AG04450 (cell line): ENCODE data around the gene CCDC88C. TPM values are rescaled to one million over a fixed set of nuclear protein-coding genes. Genes with fewer than 3 reads are reported as not detected.

ENCODE experiments used
- CTCF ChIA-PET: fragments of 300-600, 350-600 bp; formaldehyde crosslinking; extraction: SDS; loops from one replicate; lab custom pipeline; 2022; ENCODE audit warnings: antibody characterized with exemption, inconsistent platforms; lab: Charles Lee
- POLR2A ChIA-PET: fragments of 350-600 bp; formaldehyde crosslinking; extraction: SDS; loops from one replicate; lab custom pipeline; 2021; ENCODE audit warnings: antibody characterized with exemption, inconsistent platforms; lab: Yijun Ruan, JAX
- DNase-seq: peaks from one replicate; pipeline ENCODE4 v3.0.0-alpha.2; 2011; ENCODE audit warnings: low read depth, low spot score
- H3K27ac ChIP-seq: one replicate; pipeline ENCODE4 v1.5.1; 2012; ENCODE audit warnings: low read depth, low read length, control low read depth
- H3K27me3 ChIP-seq: one replicate; pipeline ENCODE4 v1.6.0; 2012; ENCODE audit warnings: low read length; ENCODE audit not compliant: control insufficient read depth, insufficient read depth
- H3K4me3 ChIP-seq: 2 replicates; pipeline ENCODE4 v1.5.1; 2011; ENCODE audit warnings: mild to moderate bottlenecking, low read depth, low read length, control low read depth
- H3K9me3 ChIP-seq: 2 replicates; pipeline ENCODE4 v1.5.1; 2012; ENCODE audit warnings: low read length; ENCODE audit not compliant: control insufficient read depth, insufficient read depth
- polyA plus RNA-seq: library from polyadenylated mRNA; depleted of rRNA; stranded (reverse); fragments of >200 nt; gene quantifications from 2 replicates; pipeline ENCODE4 v1.2.3, GENCODE V29; 2011
- TF ChIP-seq, protein P1 (sequence below): IDR thresholded peaks from 2 replicates; pipeline ENCODE4 v1.5.1; 2011; ENCODE audit warnings: low read depth, low read length, control low read depth, inconsistent platforms

Gene CCDC88C
- polyA plus RNA-seq, 1 experiment, result 0.01 TPM

DNA sequence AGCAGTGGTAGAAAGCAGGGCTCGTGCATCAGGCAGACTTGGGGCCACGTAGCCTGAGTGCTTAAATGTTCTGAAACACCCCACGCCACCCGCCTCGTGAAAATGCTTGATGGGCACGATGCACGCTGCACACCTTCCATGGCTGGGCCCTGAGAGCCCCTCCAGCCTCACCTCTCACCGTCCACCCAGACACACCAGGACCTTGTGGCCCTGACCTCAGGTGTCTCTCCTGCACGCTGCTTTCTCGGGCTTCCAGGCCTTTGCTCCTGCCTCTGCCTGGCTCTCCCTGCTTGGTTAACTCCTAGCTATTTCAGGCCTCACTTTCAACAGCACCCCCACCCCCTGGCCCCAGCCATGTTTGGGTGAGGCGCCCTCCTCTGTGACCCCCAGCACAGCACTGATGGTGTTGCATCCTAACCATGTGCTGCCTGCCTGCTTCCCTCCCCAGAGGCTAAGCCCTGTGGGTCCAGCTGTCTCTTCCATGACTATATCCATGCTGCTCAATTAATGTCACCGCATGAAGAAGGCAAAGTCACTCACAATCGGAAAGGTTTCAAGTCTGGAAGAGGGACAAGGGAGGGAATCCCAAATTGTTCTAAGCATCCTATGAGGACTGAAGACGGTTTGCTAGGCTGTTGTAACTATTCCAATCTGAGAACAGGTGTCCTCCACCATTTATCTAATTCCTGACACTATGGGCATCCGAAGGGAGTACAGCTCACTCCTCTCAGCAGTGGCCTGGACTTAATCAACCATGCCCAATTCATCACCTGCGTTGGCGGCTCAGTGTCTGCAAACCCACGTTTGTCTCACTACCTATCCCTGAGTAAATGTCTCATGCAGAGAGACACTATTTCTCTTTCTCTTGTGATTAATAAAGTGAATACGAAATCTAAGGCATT lies 82.2 kb downstream of the CCDC88C start:
- Histone ChIP-seq H3K9me3 (no peaks in the 10 kb centered on the region; the same call in 1 of the 2 replicates), H3K27ac (no peak overlapping the region), H3K27me3 (peaks cover 16% of the 10 kb centered on the region), H3K4me3 (no peak overlapping the region)
- ChIA-PET POLR2A (no interaction called here), CTCF (no interaction called here)
- TF ChIP-seq, protein P1, sequence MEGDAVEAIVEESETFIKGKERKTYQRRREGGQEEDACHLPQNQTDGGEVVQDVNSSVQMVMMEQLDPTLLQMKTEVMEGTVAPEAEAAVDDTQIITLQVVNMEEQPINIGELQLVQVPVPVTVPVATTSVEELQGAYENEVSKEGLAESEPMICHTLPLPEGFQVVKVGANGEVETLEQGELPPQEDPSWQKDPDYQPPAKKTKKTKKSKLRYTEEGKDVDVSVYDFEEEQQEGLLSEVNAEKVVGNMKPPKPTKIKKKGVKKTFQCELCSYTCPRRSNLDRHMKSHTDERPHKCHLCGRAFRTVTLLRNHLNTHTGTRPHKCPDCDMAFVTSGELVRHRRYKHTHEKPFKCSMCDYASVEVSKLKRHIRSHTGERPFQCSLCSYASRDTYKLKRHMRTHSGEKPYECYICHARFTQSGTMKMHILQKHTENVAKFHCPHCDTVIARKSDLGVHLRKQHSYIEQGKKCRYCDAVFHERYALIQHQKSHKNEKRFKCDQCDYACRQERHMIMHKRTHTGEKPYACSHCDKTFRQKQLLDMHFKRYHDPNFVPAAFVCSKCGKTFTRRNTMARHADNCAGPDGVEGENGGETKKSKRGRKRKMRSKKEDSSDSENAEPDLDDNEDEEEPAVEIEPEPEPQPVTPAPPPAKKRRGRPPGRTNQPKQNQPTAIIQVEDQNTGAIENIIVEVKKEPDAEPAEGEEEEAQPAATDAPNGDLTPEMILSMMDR, result no peak
- no peak for DNase-seq

DNA sequence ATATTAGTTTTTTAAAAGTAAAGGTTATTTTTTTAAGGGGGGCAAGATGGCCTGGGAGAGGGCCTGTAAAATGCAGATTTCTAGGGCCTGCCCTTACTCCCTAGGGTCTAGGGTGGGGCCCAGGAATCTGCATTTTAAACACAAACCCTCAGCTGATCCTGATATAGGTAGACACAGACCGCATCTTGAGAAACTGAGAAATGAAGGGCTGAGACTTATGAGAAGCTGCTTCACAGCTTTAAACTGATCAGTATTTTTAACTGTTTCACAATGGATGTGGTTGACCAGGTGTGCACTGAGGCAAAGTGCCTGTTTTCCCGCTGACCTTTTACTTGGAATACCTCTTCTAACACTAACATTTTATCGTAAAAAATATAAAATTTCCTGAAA lies 84.0 kb downstream of the CCDC88C start:
- TF ChIP-seq, protein P1, result no peak
- H3K9me3 ChIP-seq, result no peaks in the 10 kb centered on the region; the same call in 1 of the 2 replicates
- CTCF ChIA-PET, result interaction anchor here (1.4 kb wide), 1 partner anchor 10 kb away, joined by 7 read pairs; no protein-coding TSS in a partner anchor
- POLR2A ChIA-PET, result no interaction called here
- no peak for DNase-seq
- no peak overlapping the region for H3K27ac ChIP-seq
- peaks cover 18% of the 10 kb centered on the region for H3K27me3 ChIP-seq
- no peak overlapping the region for H3K4me3 ChIP-seq

DNA sequence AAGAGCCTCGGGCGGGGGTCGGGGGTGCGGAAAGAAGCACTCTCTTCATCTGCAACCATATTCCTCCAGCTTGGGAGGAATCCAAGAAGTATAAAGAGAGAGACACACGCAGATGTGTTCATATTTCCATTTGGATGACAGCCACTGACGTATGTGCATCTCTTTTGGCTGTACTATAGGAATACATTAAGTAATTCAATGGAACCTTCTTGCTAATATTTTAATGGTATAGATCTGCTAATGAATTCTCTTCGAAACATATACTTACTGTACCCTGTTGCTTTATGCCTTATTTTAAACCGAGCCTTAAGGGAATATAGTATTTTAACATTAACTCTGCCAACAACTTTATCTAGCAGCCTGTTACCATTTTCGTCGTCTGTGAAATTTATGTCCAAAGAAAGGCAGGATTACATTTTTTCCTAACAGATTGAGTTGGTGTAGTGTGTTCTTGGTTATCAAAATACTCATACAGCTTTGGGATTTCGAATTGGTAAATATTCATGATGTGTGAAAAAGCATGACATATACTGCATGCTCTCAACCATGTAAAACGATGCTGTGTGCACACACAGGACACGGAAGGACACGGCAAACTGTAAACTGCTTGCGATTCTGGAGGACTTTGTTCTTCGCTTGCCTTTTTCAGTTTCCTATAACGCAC lies 84.5 kb downstream of the CCDC88C start:
- CTCF ChIA-PET, result interaction anchor here (1.4 kb wide), 1 partner anchor 10 kb away, joined by 7 read pairs; no protein-coding TSS in a partner anchor
- POLR2A ChIA-PET, result no interaction called here
- H3K4me3 ChIP-seq, result no peak overlapping the region
- H3K27ac ChIP-seq, result no peak overlapping the region
- no peaks in the 10 kb centered on the region; the same call in 1 of the 2 replicates for H3K9me3 ChIP-seq
- TF ChIP-seq, protein P1, result no peak
- no peak for DNase-seq
- H3K27me3 ChIP-seq, result peaks cover 18% of the 10 kb centered on the region

DNA sequence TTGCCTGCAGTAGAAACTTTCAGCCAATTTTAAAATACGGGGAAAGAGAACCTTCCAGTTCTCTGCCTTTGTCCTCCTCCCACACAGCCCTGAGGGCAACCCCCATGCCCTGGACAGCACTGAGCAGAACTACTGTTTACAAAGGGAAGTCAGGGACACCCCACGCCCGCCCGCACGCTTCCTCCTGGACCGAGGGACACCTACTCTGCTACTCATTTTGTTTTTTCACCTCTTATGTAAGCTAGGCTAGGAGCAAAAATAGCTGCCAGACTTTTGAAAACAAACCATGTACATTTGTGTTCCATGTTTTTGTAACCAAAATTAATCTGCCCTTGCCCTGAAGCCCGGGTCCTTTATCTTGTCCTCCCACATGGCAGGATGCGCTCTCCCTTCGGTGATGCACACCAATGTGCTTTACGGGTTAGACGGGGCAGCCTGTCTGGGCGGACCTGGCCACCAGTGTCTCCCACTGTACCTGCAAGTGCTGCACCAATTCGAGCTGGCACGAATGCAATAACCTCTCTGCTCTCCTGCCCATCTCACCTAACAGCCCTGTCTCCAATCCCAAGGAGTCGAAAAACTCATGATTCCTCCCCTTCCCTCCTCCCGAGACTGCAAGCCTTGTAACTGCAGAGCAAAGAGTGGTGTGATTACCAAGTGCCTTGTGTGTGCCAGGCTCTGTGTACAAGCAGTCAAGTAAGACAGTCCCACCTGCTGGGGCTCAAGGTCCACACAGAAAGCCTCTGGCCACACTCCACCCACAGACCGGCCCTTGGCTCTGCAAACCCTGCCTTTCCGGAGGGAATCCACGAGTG lies 85.2 kb downstream of the CCDC88C start:
- POLR2A ChIA-PET, result no interaction called here
- Histone ChIP-seq H3K4me3 (no peak overlapping the region), H3K27me3 (peaks cover 14% of the 10 kb centered on the region), H3K27ac (no peak overlapping the region), H3K9me3 (no peaks in the 10 kb centered on the region)
- TF ChIP-seq, protein P1, result no peak
- DNase-seq, result no peak
- CTCF ChIA-PET, result no interaction called here
